Immature natural killer cell (primary cell): ENCODE results near the gene SRSF12. TPM values are rescaled to one million over a fixed set of nuclear protein-coding genes. Genes with fewer than 3 reads are reported as not detected.

ENCODE experiments used
- DNase-seq, 3 donors: peaks; one replicate each; pipeline ENCODE4 v3.0.0; 2022; ENCODE audit warnings: mixed read lengths in 1 of 3
- H3K27ac Mint-ChIP-seq, 6 donors: one replicate each; pipeline ENCODE4 v1.8.0; 2020; ENCODE audit warnings: mixed read lengths in 6 of 6, mild to moderate bottlenecking in 5 of 6, inconsistent platforms in 4 of 6, moderate library complexity in 3 of 6
- H3K27me3 Mint-ChIP-seq, 3 donors: one replicate each; pipeline ENCODE4 v1.8.0; 2020 to 2021; ENCODE audit warnings: low read depth in 3 of 3, mild to moderate bottlenecking in 3 of 3, mixed read lengths in 3 of 3, moderate library complexity in 3 of 3, inconsistent platforms in 1 of 3
- H3K36me3 Mint-ChIP-seq, 3 donors: one replicate each; pipeline ENCODE4 v1.8.0; 2020; ENCODE audit warnings: mixed read lengths in 3 of 3, inconsistent platforms in 2 of 3, mild to moderate bottlenecking in 2 of 3
- H3K4me1 Mint-ChIP-seq, 2 donors: one replicate each; pipeline ENCODE4 v1.8.0; 2020; ENCODE audit warnings: inconsistent platforms in 2 of 2, mild to moderate bottlenecking in 2 of 2, mixed read lengths in 2 of 2, moderate library complexity in 1 of 2
- H3K4me3 Mint-ChIP-seq, 5 donors: one replicate each; pipeline ENCODE4 v1.8.0; 2020; ENCODE audit warnings: mild to moderate bottlenecking in 5 of 5, mixed read lengths in 5 of 5, inconsistent platforms in 3 of 5, moderate library complexity in 3 of 5
- H3K9me3 Mint-ChIP-seq, 6 donors: one replicate each; pipeline ENCODE4 v1.8.0; 2020; ENCODE audit warnings: mild to moderate bottlenecking in 6 of 6, mixed read lengths in 6 of 6, inconsistent platforms in 4 of 6, moderate library complexity in 3 of 6
- polyA plus RNA-seq, 3 donors: library from polyadenylated mRNA; unstranded; fragments of 300-500 nt; fragmentation: Illumina TruSeq; gene quantifications; one replicate each; pipeline ENCODE4 v1.2.3, GENCODE V29; 2021

SRSF12 gene
- polyA plus RNA-seq, 3 donors from 2014 or later = 0.22 to 0.45 TPM; not detected in 1

DNA sequence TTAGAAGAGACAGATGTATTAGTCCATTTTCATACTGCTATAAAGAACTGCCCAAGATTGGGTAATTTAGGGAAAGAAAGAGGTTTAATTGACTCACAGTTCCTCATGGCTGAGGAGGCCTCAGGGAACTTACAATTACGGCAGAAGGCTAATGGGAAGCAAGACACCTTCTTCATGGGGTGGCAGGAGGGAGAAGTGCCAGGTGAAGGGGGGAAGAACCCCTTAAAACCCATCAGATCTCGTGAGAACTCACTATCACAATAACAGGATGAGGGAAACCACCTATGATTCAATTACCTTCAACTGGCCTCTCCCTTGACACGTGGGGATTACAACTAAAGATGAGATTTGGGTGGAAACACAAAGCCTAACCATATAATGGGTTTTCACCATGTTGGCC lies 66.2 kb downstream of the SRSF12 start:
- no peak for DNase-seq
- no peaks in the 10 kb centered on the region for H3K9me3 Mint-ChIP-seq
- peaks cover 7 to 21% of the 10 kb centered on the region in 2 donors for H3K4me1 Mint-ChIP-seq
- no peaks in the 10 kb centered on the region for H3K27me3 Mint-ChIP-seq
- no peaks in the 10 kb centered on the region for H3K36me3 Mint-ChIP-seq
- no peak overlapping the region for H3K27ac Mint-ChIP-seq
- H3K4me3 Mint-ChIP-seq = no peak overlapping the region

DNA sequence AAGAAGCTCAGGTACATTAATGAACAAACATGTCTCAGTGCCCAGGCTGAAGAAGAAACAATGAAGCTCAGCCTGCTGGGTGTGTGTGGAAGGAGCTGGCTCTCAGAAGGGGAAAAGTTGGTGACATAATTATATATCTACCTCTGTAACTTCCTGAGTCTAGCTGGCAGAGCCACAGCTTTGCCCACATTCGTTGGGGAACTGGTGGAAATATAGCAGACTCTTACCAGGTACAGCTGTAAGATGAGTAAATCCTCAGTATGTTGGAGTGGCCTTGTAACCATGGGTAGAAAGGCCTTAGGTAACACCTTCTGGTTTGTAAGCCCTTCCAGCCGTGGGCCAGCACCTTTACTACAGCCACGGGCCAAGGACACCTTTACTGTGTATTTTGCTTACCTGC lies 67.2 kb downstream of the SRSF12 start:
- H3K27me3 Mint-ChIP-seq = no peaks in the 10 kb centered on the region

DNA sequence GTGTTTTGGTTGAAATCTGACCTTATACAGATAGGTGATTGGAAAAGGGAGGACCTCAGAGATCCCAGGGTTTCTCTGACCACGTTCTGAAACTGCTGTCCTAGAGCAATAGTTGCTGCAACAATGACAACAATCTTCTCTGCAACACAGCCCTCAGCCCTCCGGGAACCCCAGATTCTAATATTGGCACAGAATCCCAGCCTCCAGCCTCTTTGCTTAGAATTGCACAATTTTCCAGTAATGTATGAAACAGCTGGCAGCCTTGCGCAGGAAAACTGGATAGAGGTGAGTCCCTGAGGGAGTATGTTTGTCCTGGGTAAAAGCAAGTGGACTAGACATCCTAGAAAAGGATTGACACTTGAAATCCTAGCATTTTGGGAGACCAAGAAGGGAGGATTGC lies 67.7 kb downstream of the SRSF12 start:
- Mint-ChIP-seq H3K27me3 (no peaks in the 10 kb centered on the region), H3K4me1 (peaks cover 7 to 21% of the 10 kb centered on the region in 2 donors), H3K36me3 (no peaks in the 10 kb centered on the region), H3K9me3 (no peaks in the 10 kb centered on the region), H3K27ac (no peak overlapping the region), H3K4me3 (no peak overlapping the region)
- no peak for DNase-seq

More for the DNA sequence above, 67.2 kb downstream of the SRSF12 start:
- peaks cover 7 to 21% of the 10 kb centered on the region in 2 donors for H3K4me1 Mint-ChIP-seq
- DNase-seq = no peak
- no peaks in the 10 kb centered on the region for H3K9me3 Mint-ChIP-seq
- H3K36me3 Mint-ChIP-seq = no peaks in the 10 kb centered on the region
- no peak overlapping the region for H3K27ac Mint-ChIP-seq
- no peak overlapping the region for H3K4me3 Mint-ChIP-seq

DNA sequence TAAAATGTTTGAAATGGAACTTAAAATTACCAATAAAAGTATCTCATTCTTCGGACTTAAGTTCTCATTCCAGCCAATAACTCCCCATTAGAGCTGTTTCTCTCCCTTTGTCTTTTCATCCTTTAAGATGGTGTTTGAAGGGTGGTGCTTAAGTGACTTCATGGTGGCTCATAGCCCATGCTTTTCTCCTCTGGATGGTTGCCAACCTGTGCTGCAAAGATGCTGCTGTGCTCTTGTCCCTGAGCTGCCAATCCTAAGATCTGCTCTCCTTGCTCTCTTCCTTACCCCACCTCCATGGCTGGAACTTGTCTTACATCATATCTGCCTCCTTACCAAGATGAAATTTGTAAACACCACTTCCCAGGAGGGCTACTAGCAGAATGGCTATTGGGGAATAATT lies 68.9 kb downstream of the SRSF12 start:
- H3K27me3 Mint-ChIP-seq = no peaks in the 10 kb centered on the region
- no peak overlapping the region for H3K4me3 Mint-ChIP-seq
- no peaks in the 10 kb centered on the region for H3K9me3 Mint-ChIP-seq
- H3K36me3 Mint-ChIP-seq = no peaks in the 10 kb centered on the region
- H3K4me1 Mint-ChIP-seq = peaks cover 10 to 21% of the 10 kb centered on the region in 2 donors
- no peak overlapping the region for H3K27ac Mint-ChIP-seq
- no peak for DNase-seq

DNA sequence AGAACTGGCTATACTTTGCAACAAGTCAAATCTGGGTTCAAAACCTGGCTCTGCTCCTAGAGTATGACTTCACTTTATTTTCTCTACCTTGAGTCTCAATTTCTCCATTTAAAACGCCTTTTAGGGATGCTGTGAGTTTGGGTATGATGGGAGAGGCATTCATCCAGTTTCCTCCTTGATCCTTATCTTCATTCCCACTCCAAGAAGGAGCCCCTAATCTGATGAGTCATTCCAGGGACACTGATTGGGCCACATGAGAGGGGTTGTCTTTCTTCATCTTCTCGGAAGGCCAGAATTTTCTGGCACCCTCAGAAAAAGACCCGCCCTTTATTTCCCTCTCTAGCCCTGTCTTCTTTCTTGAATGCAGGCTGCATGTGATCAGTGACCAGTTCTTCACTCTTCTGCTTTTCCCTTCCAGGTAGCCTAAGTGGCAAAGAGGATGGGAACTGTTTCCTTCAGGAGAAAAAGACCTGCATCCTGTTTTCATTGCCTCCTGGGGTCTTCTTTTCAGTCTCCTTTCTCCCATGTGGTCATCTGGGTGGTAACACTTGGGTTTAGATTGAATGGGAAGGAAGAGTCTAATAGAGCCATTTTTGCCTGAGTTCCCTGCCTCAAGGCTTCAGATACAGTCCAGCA lies 69.5 kb downstream of the SRSF12 start:
- H3K9me3 Mint-ChIP-seq = no peaks in the 10 kb centered on the region
- no peak for DNase-seq
- no peak overlapping the region for H3K4me3 Mint-ChIP-seq
- no peaks in the 10 kb centered on the region for H3K36me3 Mint-ChIP-seq
- no peaks in the 10 kb centered on the region for H3K27me3 Mint-ChIP-seq
- H3K4me1 Mint-ChIP-seq = peaks cover 10 to 21% of the 10 kb centered on the region in 2 donors
- no peak overlapping the region for H3K27ac Mint-ChIP-seq

DNA sequence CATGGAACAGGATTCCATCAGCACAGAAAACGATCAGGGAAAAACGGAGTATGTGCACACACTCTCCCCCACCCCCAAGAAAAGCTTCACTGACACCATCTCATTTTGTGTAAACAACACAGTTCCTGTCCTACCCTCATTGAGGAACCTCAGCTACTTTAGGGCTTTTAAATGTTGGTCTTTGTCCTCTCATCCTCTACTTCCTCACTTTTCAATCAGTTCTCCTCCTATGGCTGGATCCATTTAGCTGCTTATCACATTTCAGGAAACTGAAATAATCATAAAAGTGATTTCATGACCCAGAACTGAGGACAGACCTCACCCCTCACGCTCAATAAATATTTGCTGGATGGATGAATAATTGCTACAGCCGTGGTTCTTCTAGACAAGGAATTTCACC lies 70.4 kb downstream of the SRSF12 start:
- no peaks in the 10 kb centered on the region for H3K9me3 Mint-ChIP-seq
- no peak for DNase-seq
- no peaks in the 10 kb centered on the region for H3K36me3 Mint-ChIP-seq
- peaks cover 12 to 21% of the 10 kb centered on the region in 2 donors for H3K4me1 Mint-ChIP-seq
- peaks cover 0 to 3% (median 0%) of the 10 kb centered on the region in 3 donors for H3K27me3 Mint-ChIP-seq
- H3K27ac Mint-ChIP-seq = no peak overlapping the region
- no peak overlapping the region for H3K4me3 Mint-ChIP-seq

Other genes starting within 250 kb of the SRSF12 start
- gene RNGTT, start 154.5 kb downstream of the SRSF12 start, polyA plus RNA-seq = 10 to 100 TPM; 11.9 to 22.3 (median 18.9) TPM
- 100 to 1,000 TPM; 255 to 629 (median 491) TPM for gene PNRC1, start 37.3 kb downstream of the SRSF12 start, polyA plus RNA-seq
- gene PM20D2, start 28.0 kb upstream of the SRSF12 start, polyA plus RNA-seq = 10 to 100 TPM in 1 of 3 donors, 1 to 10 TPM in 2; 6.6 to 10.1 (median 7.3) TPM
- not detected for gene GABRR1, start 99.3 kb upstream of the SRSF12 start, polyA plus RNA-seq
- not detected for gene GABRR2, start 197.2 kb upstream of the SRSF12 start, polyA plus RNA-seq
- gene UBE2J1, start 234.7 kb upstream of the SRSF12 start, polyA plus RNA-seq = 10 to 100 TPM; 38.2 to 54.8 (median 40.8) TPM